ENCODE data around the gene GOLPH3. TPM values are rescaled to one million over a fixed set of nuclear protein-coding genes. Genes with fewer than 3 reads are reported as not detected.

Gene GOLPH3
- total RNA-seq, 1 donor from 2014 or later = 64.6 TPM

DNA sequence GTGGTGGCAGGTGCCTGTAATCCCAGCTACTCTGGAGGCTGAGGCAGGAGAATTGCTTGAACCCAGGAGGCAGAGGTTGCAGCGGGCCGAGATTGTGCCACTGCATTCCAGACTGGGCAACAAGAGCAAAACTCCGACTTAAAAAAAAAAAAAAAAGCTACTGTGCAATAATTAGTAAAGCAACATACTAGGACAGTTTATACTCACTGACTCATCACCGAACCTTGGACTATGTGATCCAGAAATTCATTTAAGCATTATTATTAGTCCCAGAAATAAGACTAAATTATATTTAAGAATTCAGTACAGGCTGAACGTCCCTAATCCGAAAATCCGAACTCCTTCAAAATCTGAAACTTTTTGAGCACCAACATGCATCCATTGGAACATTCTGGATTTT lies 37.8 kb downstream of the GOLPH3 start:
- H3K27me3 ChIP-seq (ENCODE audit: control insufficient read depth, insufficient read depth, low read length) = no peaks in the 10 kb centered on the region
- TF ChIP-seq CTCF (IDR thresholded peaks at IDR 0.05; ENCODE audit: insufficient read depth, low read length, poor library complexity, severe bottlenecking) = no peak
- H3K36me3 ChIP-seq (ENCODE audit: control insufficient read depth, insufficient read depth, low read length) = no peaks in the 10 kb centered on the region
- no peak overlapping the region for H3K4me3 ChIP-seq (ENCODE audit: low read depth, low read length)
- no peak for DNase-seq (ENCODE audit: low read depth)

GRCh38 chr5:32135086-32135485 lies 39.0 kb downstream of the GOLPH3 start:
- Histone ChIP-seq H3K4me3 (ENCODE audit: low read depth, low read length) (no peak overlapping the region), H3K27me3 (ENCODE audit: control insufficient read depth, insufficient read depth, low read length) (no peaks in the 10 kb centered on the region), H3K36me3 (ENCODE audit: control insufficient read depth, insufficient read depth, low read length) (no peaks in the 10 kb centered on the region)
- TF ChIP-seq CTCF (IDR thresholded peaks at IDR 0.05; ENCODE audit: insufficient read depth, low read length, poor library complexity, severe bottlenecking) = no peak
- DNase-seq (ENCODE audit: low read depth) = no peak

GRCh38 chr5:32132757-32133156 lies 41.4 kb downstream of the GOLPH3 start:
- Histone ChIP-seq H3K27me3 (ENCODE audit: control insufficient read depth, insufficient read depth, low read length) (no peaks in the 10 kb centered on the region), H3K4me3 (ENCODE audit: low read depth, low read length) (no peak overlapping the region), H3K36me3 (ENCODE audit: control insufficient read depth, insufficient read depth, low read length) (no peaks in the 10 kb centered on the region)
- DNase-seq (ENCODE audit: low read depth) = no peak
- TF ChIP-seq CTCF (IDR thresholded peaks at IDR 0.05; ENCODE audit: insufficient read depth, low read length, poor library complexity, severe bottlenecking) = no peak

DNA sequence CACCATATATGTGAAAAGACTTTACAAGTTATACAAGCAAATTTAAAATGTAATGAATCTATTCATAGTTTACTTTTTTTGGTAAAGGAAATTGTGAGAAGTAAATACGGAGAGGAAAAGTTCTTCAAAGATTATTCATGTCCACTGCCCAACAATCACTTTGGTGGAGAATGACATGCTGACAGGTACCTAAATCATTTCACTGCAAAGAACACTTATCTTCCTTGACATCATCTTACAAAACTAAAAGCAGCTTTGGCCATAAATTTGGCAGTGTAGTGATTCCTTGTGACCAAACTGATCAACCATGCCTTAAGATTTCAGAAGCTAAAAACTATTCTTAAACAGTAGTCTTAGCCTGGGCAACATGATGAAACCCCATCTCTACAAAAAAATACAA lies 42.5 kb downstream of the GOLPH3 start:
- no peaks in the 10 kb centered on the region for H3K27me3 ChIP-seq (ENCODE audit: control insufficient read depth, insufficient read depth, low read length)
- TF ChIP-seq CTCF (IDR thresholded peaks at IDR 0.05; ENCODE audit: insufficient read depth, low read length, poor library complexity, severe bottlenecking) = no peak

DNA sequence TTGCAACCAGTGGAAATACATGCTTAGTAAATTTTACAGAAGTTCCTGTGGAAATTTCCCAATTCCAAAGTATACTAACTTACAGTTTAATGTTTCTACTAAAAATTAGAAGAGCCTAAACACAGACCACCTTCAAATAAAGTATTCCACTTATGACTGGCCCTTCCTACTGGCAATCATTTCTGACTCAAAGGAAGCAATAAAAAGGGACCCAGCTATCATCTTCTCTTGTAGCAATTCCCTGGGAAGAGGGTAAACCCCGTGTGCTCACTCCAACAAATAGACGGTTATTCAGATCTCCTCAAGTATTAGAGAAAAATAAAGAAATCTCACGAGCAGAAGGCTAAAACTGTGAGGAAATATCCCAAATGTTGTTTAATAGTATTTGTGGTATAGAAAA lies 43.3 kb downstream of the GOLPH3 start:
- DNase-seq (ENCODE audit: low read depth) = no peak
- no peak for TF ChIP-seq CTCF (IDR thresholded peaks at IDR 0.05; ENCODE audit: insufficient read depth, low read length, poor library complexity, severe bottlenecking)
- Histone ChIP-seq H3K36me3 (ENCODE audit: control insufficient read depth, insufficient read depth, low read length) (peaks cover 2% of the 10 kb centered on the region), H3K4me3 (ENCODE audit: low read depth, low read length) (no peak overlapping the region), H3K27me3 (ENCODE audit: control insufficient read depth, insufficient read depth, low read length) (no peaks in the 10 kb centered on the region)

More for the DNA sequence above, 42.5 kb downstream of the GOLPH3 start:
- DNase-seq (ENCODE audit: low read depth) = no peak
- H3K4me3 ChIP-seq (ENCODE audit: low read depth, low read length) = no peak overlapping the region
- H3K36me3 ChIP-seq (ENCODE audit: control insufficient read depth, insufficient read depth, low read length) = no peaks in the 10 kb centered on the region

DNA sequence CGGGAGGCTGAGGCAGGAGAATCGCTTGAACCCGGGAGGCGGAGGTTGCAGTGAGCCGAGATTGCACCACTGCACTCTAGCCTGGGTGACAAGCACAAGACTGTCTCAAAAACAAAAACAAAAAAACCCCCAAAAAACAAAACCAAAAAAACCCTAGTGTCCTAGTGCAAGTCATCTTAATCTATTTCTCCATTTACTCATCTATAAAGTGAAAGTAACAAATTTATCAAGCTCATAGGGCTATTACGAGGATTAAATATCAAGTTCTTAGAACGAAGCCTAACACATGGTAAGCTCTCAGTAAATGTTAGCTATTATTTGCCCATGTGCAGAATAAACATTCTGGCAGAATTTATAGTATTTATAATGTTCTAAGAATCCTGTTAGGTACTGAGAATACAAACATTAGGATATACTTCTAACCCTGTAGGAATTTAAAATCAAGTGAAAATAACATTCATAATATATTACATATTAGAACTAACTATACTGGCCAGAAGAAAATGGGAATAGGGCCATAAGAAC lies 45.0 kb downstream of the GOLPH3 start:
- TF ChIP-seq CTCF (IDR thresholded peaks at IDR 0.05; ENCODE audit: insufficient read depth, low read length, poor library complexity, severe bottlenecking) = no peak
- Histone ChIP-seq H3K4me3 (ENCODE audit: low read depth, low read length) (no peak overlapping the region), H3K27me3 (ENCODE audit: control insufficient read depth, insufficient read depth, low read length) (no peaks in the 10 kb centered on the region), H3K36me3 (ENCODE audit: control insufficient read depth, insufficient read depth, low read length) (peaks cover 2% of the 10 kb centered on the region)
- DNase-seq (ENCODE audit: low read depth) = no peak
